Heart left ventricle (tissue), 16 donors: ENCODE results near the gene IMMP2L. TPM values are rescaled to one million over a fixed set of nuclear protein-coding genes. Genes with fewer than 3 reads are reported as not detected.
"Not testable (repeated sequence)": the region's sequence is repeated elsewhere in the genome, so short reads cannot be mapped to it uniquely, and the experiment has no call there.

Source experiments
- ATAC-seq, 4 donors: fragments of 200-7000 bp; cut with Tn5 transposase; one replicate each; pipeline ENCODE4 v1.9.1; 2020 to 2022; ENCODE audit warnings: moderate library complexity in 4 of 4, mild to moderate bottlenecking in 3 of 4, moderate number of reproducible peaks in 1 of 4
- DNase-seq, 5 donors: peaks; one replicate each; pipeline ENCODE4 v3.0.0-alpha.2; 2020
- H3K27ac ChIP-seq, 12 donors: fragments of 200-600 bp; sonication (generic) in 4 of 12; one replicate each; pipeline versions ENCODE4 v1.5.0 to v1.8.0; 2016 to 2022; ENCODE audit warnings: mild to moderate bottlenecking in 2 of 12
- H3K27me3 ChIP-seq, 9 donors: fragments of 200-600 bp; sonication (generic) in 2 of 9; one replicate each; pipeline versions ENCODE4 v1.5.1 to v1.8.0; 2016 to 2022; ENCODE audit warnings: mild to moderate bottlenecking in 3 of 9
- H3K36me3 ChIP-seq, 9 donors: fragments of 200-600 bp; sonication (generic) in 2 of 9; one replicate each; pipeline versions ENCODE4 v1.5.0 to v1.8.0; 2018 to 2022; ENCODE audit warnings: mild to moderate bottlenecking in 2 of 9
- H3K4me1 ChIP-seq, 12 donors: fragments of 200-600 bp; sonication (generic) in 4 of 12; one replicate each; pipeline versions ENCODE4 v1.5.0 to v1.8.0; 2016 to 2022; ENCODE audit warnings: mild to moderate bottlenecking in 3 of 12
- H3K4me3 ChIP-seq, 12 donors: fragments of 200-600 bp; sonication (generic) in 4 of 12; one replicate each; pipeline versions ENCODE4 v1.5.0 to v1.8.0; 2017 to 2022; ENCODE audit warnings: mild to moderate bottlenecking in 9 of 12, moderate library complexity in 4 of 12
- H3K9me3 ChIP-seq, 12 donors: fragments of 200-600 bp; sonication (generic) in 4 of 12; one replicate each; pipeline versions ENCODE4 v1.5.0 to v1.8.0; 2016 to 2022; ENCODE audit warnings: mild to moderate bottlenecking in 1 of 12
- CTCF ChIP-seq, 12 donors: fragments of 200-600 bp; sonication (generic) in 4 of 12; IDR thresholded peaks; one replicate each; pipeline versions ENCODE4 v1.5.0 to v1.8.0; 2018 to 2022; ENCODE audit warnings: antibody characterized with exemption in 12 of 12, mild to moderate bottlenecking in 5 of 12
- POLR2A ChIP-seq, 2 donors: fragments of 450-650 bp; IDR thresholded peaks; one replicate each; pipeline ENCODE4 v1.6.1; 2017; ENCODE audit warnings: antibody characterized with exemption in 2 of 2, mild to moderate bottlenecking in 2 of 2, moderate library complexity in 2 of 2
- WGBS, 4 donors: extraction: QIAGEN DNeasy Blood & Tissue Kit in 2 of 4; methylation state at CpG; one replicate each; pipeline versions ENCODE4 v1.1.5 to v1.1.7; 2013 to 2018; 5-methylcytosine and 5-hydroxymethylcytosine counted together
- intact Hi-C, 10 donors: fragments of 100-400 bp; cut with DNase I; formaldehyde crosslinking; loops; one replicate each; pipeline versions ENCODE4 v1.11.1 to v1.14.2; 2022
- polyA plus RNA-seq, 2 donors: library from polyadenylated mRNA; stranded (reverse); fragments of 200-250 nt; gene quantifications; one replicate each; pipeline ENCODE4 v1.2.3, GENCODE V29; 2013
- total RNA-seq, 9 donors: library from RNA; depleted of rRNA in 2 of 9; stranded (reverse); fragments of >200 nt in 2 of 9; fragmentation: NEBNext Ultra II Directional in 3 of 9; extraction: Animal tissue kit (Norgen Biotek cat#: 25700) in 3 of 9; gene quantifications; one replicate each; pipeline versions ENCODE4 v1.1.0 to v1.2.4, GENCODE V29; 2016 to 2023
- donor health status: ischemic (EF 13 %, LVEDD 7.1; RV severe dilation, severe dysfunction).
- donor health status: healthy with polysubstance abuse.
- donor health status: DM: no; HTN: yes; CAD: no.
- donor health status: DM: no; HTN: no; CAD: no.
- donor health status: ischemic (EF 25% LVEDD 6.9; RV normal size, moderate dysfunction).
- donor health status: ischemic (EF 25% LVEDD 5.7; RV mildly dilated, moderate dysfunction).
- donor health status: healthy.
- donor health status: DM: yes; HTN: yes; CAD: no.
- donor health status: ischemic (EF 35%, LVEDD 5.7; RV mildly dilated, moderate dysfunction).
- donor health status: nonischemic (EF 11% LVEDD 7.7; RV severe dilation, severe dysfunction).
- donor health status: DM: yes; HTN: yes; CAD: no.
- donor health status: PGD.
- donor health status: ischemic (EF 29% LVEDD 5.4; RV normal size, mild dysfunction).
- donor health status: nonischemic (EF 23%, LVEDD 6.1; RV moderate dilation, normal function).

The IMMP2L gene
- total and polyA plus RNA-seq, 11 donors, result 5.1 to 17.2 (median 15.9) TPM

GRCh38 chr7:110669410-110669809 is 892.9 kb downstream of the IMMP2L start:
- intact Hi-C loops, result no loop called here
- ATAC-seq (no peak), DNase-seq (no peak)
- no peak for TF ChIP-seq CTCF (IDR thresholded peaks at IDR 0.05)
- TF ChIP-seq POLR2A (IDR thresholded peaks at IDR 0.05), result no peak
- Histone ChIP-seq H3K4me3 (no peak overlapping the region), H3K27ac (no peak overlapping the region), H3K36me3 (no peaks in the 10 kb centered on the region), H3K27me3 (no peaks in the 10 kb centered on the region), H3K4me1 (peaks cover 0 to 2% (median 0%) of the 10 kb centered on the region in 12 donors), H3K9me3 (peaks cover 0 to 25% (median 4%) of the 10 kb centered on the region in 12 donors)
- WGBS, 4 donors, result 91 to 97% (median 95%) methylated on average over 5 of the region's 5 CpGs

- intact Hi-C loops, result no loop called here
- H3K27me3 ChIP-seq, result no peaks in the 10 kb centered on the region
- 47 to 71% (median 58%) methylated on average over 4 of the region's 4 CpGs for WGBS, 4 donors
- ATAC-seq, result no peak
- H3K4me3 ChIP-seq, result no peak overlapping the region
- no peak overlapping the region for H3K27ac ChIP-seq
- TF ChIP-seq CTCF (IDR thresholded peaks at IDR 0.05) (no peak), POLR2A (IDR thresholded peaks at IDR 0.05) (no peak)
- peaks cover 0 to 2% (median 0%) of the 10 kb centered on the region in 12 donors for H3K4me1 ChIP-seq
- DNase-seq, result no peak
- H3K9me3 ChIP-seq, result peaks cover 0 to 22% (median 10%) of the 10 kb centered on the region in 12 donors
- no peaks in the 10 kb centered on the region for H3K36me3 ChIP-seq
Measured at GRCh38 chr7:110664803-110665202, 897.5 kb downstream of the IMMP2L start.

- intact Hi-C loops, result not testable (repeated sequence)
- 87 to 96% (median 92%) methylated on average over 7 of the region's 7 CpGs for WGBS, 4 donors
- H3K9me3 ChIP-seq, result peaks cover 0 to 49% (median 17%) of the 10 kb centered on the region in 12 donors
Measured at GRCh38 chr7:110660637-110661036, 901.7 kb downstream of the IMMP2L start.

GRCh38 chr7:110650328-110650727 is 912.0 kb downstream of the IMMP2L start:
- no peaks in the 10 kb centered on the region for H3K4me1 ChIP-seq
- H3K36me3 ChIP-seq, result no peaks in the 10 kb centered on the region
- intact Hi-C loops, result no loop called here
- H3K4me3 ChIP-seq, result no peak overlapping the region
- no peak for ATAC-seq
- WGBS, 4 donors, result 76 to 79% (median 77%) methylated on average over 3 of the region's 3 CpGs
- no peaks in the 10 kb centered on the region for H3K27me3 ChIP-seq
- peaks cover 0 to 11% (median 0%) of the 10 kb centered on the region in 12 donors for H3K9me3 ChIP-seq
- H3K27ac ChIP-seq, result no peak overlapping the region
- DNase-seq, result no peak
- TF ChIP-seq POLR2A (IDR thresholded peaks at IDR 0.05), result no peak
- no peak for TF ChIP-seq CTCF (IDR thresholded peaks at IDR 0.05)

More at GRCh38 chr7:110660637-110661036, 901.7 kb downstream of the IMMP2L start:
- not testable (repeated sequence) for H3K27ac ChIP-seq, H3K27me3 ChIP-seq, ATAC-seq, H3K4me3 ChIP-seq, H3K36me3 ChIP-seq, H3K4me1 ChIP-seq
- DNase-seq, result peak in 1 of 5 donors; percentile 46

- no peak for DNase-seq
- Histone ChIP-seq H3K36me3 (no peaks in the 10 kb centered on the region), H3K27ac (no peak overlapping the region), H3K4me3 (no peak overlapping the region), H3K4me1 (no peaks in the 10 kb centered on the region), H3K9me3 (no peaks in the 10 kb centered on the region), H3K27me3 (no peaks in the 10 kb centered on the region)
- intact Hi-C loops, result no loop called here
- no peak for ATAC-seq
- TF ChIP-seq CTCF (IDR thresholded peaks at IDR 0.05), result no peak
- TF ChIP-seq POLR2A (IDR thresholded peaks at IDR 0.05), result no peak
- WGBS, 4 donors, result 89 to 92% (median 90%) methylated on average over 4 of the region's 4 CpGs
Measured at GRCh38 chr7:110647266-110647665, 915.0 kb downstream of the IMMP2L start.
